H1 (cell line): ENCODE data around the gene TCF20. TPM values are rescaled to one million over a fixed set of nuclear protein-coding genes. Genes with fewer than 3 reads are reported as not detected.
A peak's percentile ranks its signal among the peaks of the same experiment; 100 is the strongest.

ENCODE experiments used
- CTCF ChIA-PET: fragments of 300-600 bp; sonication (Branson Sonifier 250); formaldehyde crosslinking; loops from one replicate; lab custom pipeline; 2021; ENCODE audit not compliant: partially characterized antibody; lab: Charles Lee
- POLR2A ChIA-PET: fragments of 300-600 bp; sonication (Branson Sonifier 250); formaldehyde crosslinking; loops from one replicate; lab custom pipeline; 2021; ENCODE audit warnings: inconsistent platforms; ENCODE audit not compliant: partially characterized antibody; lab: Charles Lee
- DNase-seq, 2 experiments: peaks; one replicate each; pipeline versions ENCODE4 v3.0.0 to v3.0.0-alpha.2; 2010 to 2022; ENCODE audit warnings: low spot score in 2 of 2, low read depth in 1 of 2, mixed read lengths in 1 of 2
- FAIRE-seq: peaks from 2 replicates; lab custom pipeline; 2011; peaks lifted over from hg19 to GRCh38; lab: Jason Lieb, UNC
- H2AFZ ChIP-seq: 2 replicates; pipeline ENCODE4 v1.8.1; 2012; ENCODE audit warnings: low read length, inconsistent platforms
- H2AK5ac ChIP-seq: 2 replicates; pipeline ENCODE4 v1.6.1; 2013; ENCODE audit warnings: low read depth, low read length
- H2BK120ac ChIP-seq: replicated peaks from 2 replicates; pipeline ENCODE3; 2013; ENCODE audit warnings: low read depth, low read length, inconsistent platforms
- H2BK12ac ChIP-seq: 2 replicates; pipeline ENCODE4 v1.6.1; 2013; ENCODE audit warnings: low read depth, low read length
- H2BK15ac ChIP-seq: 2 replicates; pipeline ENCODE4 v1.6.1; 2013; ENCODE audit warnings: low read length
- H2BK20ac ChIP-seq: 2 replicates; pipeline ENCODE4 v1.6.1; 2013; ENCODE audit warnings: low read length
- H2BK5ac ChIP-seq: 2 replicates; pipeline ENCODE4 v1.6.1; 2013; ENCODE audit warnings: low read depth, low read length
- H3K14ac ChIP-seq: 2 replicates; pipeline ENCODE4 v1.6.1; 2013; ENCODE audit warnings: inconsistent platforms; ENCODE audit not compliant: insufficient read length
- H3K18ac ChIP-seq: 2 replicates; pipeline ENCODE4 v1.6.1; 2013; ENCODE audit warnings: low read length; ENCODE audit errors: extremely low read depth
- H3K23ac ChIP-seq: 2 replicates; pipeline ENCODE4 v1.6.1; 2013; ENCODE audit warnings: inconsistent platforms; ENCODE audit not compliant: insufficient read length
- H3K23me2 ChIP-seq: 2 replicates; pipeline ENCODE4 v1.6.1; 2013; ENCODE audit warnings: low read depth, low read length
- H3K27ac ChIP-seq: 2 replicates; pipeline ENCODE4 v1.6.1; 2011; ENCODE audit warnings: low read depth, low read length, inconsistent platforms
- H3K27me3 ChIP-seq, 4 experiments: replicated peaks in 1 of 4; 1 replicate in 1 of 4; 2 replicates in 3 of 4; pipeline versions ENCODE4 v1.6.1 to v1.8.1; 2011 to 2013; ENCODE audit warnings: low read length in 3 of 4, mild to moderate bottlenecking in 3 of 4, inconsistent platforms in 2 of 4, mixed read lengths in 2 of 4, moderate library complexity in 1 of 4; ENCODE audit not compliant: control insufficient read depth in 3 of 4, insufficient read depth in 3 of 4; ENCODE audit errors: extremely low read depth in 1 of 4
- H3K36me3 ChIP-seq, 4 experiments: 2 replicates each; pipeline versions ENCODE4 v1.6.1 to v1.8.1; 2011 to 2013; ENCODE audit warnings: mild to moderate bottlenecking in 4 of 4, low read length in 3 of 4, moderate library complexity in 2 of 4, control low read depth in 1 of 4, inconsistent platforms in 1 of 4; ENCODE audit not compliant: insufficient read depth in 4 of 4, control insufficient read depth in 2 of 4
- H3K4ac ChIP-seq: replicated peaks from 2 replicates; pipeline ENCODE3; 2013; ENCODE audit warnings: low read length, low read depth, mixed read lengths, inconsistent platforms; ENCODE audit not compliant: insufficient read length
- H3K4me1 ChIP-seq, 4 experiments: replicated peaks in 1 of 4; 1 replicate in 1 of 4; 2 replicates in 3 of 4; pipeline versions ENCODE4 v1.6.1 to v1.8.1; 2011 to 2013; ENCODE audit warnings: low read length in 3 of 4, inconsistent platforms in 2 of 4, mixed read lengths in 1 of 4; ENCODE audit not compliant: insufficient read depth in 4 of 4, control insufficient read depth in 3 of 4
- H3K4me2 ChIP-seq, 2 experiments: 2 replicates each; pipeline versions ENCODE4 v1.6.1 to v1.8.1; 2011 to 2013; ENCODE audit warnings: low read depth in 2 of 2, low read length in 2 of 2, control low read depth in 1 of 2, inconsistent platforms in 1 of 2, mild to moderate bottlenecking in 1 of 2; ENCODE audit not compliant: insufficient read depth in 1 of 2
- H3K4me3 ChIP-seq, 4 experiments: fragments of 200-600, 300-600 bp in 1 of 4; sonication (generic), shearing (Covaris generic), sonication (Bioruptor Twin) in 1 of 4; 2 replicates each; pipeline versions ENCODE4 v1.5.1 to v1.8.1; 2011 to 2016; ENCODE audit warnings: low read length in 4 of 4, low read depth in 3 of 4, control low read depth in 2 of 4, inconsistent platforms in 2 of 4, mild to moderate bottlenecking in 2 of 4, mixed read lengths in 1 of 4, moderate library complexity in 1 of 4; ENCODE audit not compliant: insufficient read depth in 2 of 4; ENCODE audit errors: extremely low read depth in 1 of 4
- H3K56ac ChIP-seq: replicated peaks from 2 replicates; pipeline ENCODE3; 2013; ENCODE audit warnings: low read depth, mild to moderate bottlenecking, mixed read lengths, low read length, inconsistent platforms; ENCODE audit not compliant: insufficient read length
- H3K79me1 ChIP-seq: 2 replicates; pipeline ENCODE4 v1.6.1; 2013; ENCODE audit warnings: low read depth, low read length, control low read depth
- H3K79me2 ChIP-seq, 2 experiments: 2 replicates each; pipeline versions ENCODE4 v1.6.1 to v1.8.1; 2012 to 2013; ENCODE audit warnings: low read length in 2 of 2, mild to moderate bottlenecking in 2 of 2, inconsistent platforms in 1 of 2; ENCODE audit not compliant: insufficient read depth in 2 of 2, control insufficient read depth in 1 of 2
- H3K9ac ChIP-seq, 4 experiments: replicated peaks in 1 of 4; 1 replicate in 1 of 4; 2 replicates in 3 of 4; pipeline versions ENCODE4 v1.6.1 to v1.8.1; 2011 to 2013; ENCODE audit warnings: low read depth in 3 of 4, low read length in 3 of 4, control low read depth in 2 of 4, mild to moderate bottlenecking in 2 of 4, moderate library complexity in 2 of 4, inconsistent platforms in 1 of 4; ENCODE audit errors: extremely low read depth in 1 of 4
- H3K9me3 ChIP-seq, 2 experiments: 2 replicates each; pipeline versions ENCODE4 v1.6.1 to v1.8.1; 2012 to 2013; ENCODE audit warnings: mild to moderate bottlenecking in 2 of 2, moderate library complexity in 2 of 2, control low read depth in 1 of 2, inconsistent platforms in 1 of 2, low read depth in 1 of 2, low read length in 1 of 2, mixed read lengths in 1 of 2; ENCODE audit not compliant: insufficient read depth in 2 of 2
- H4K20me1 ChIP-seq, 2 experiments: replicated peaks in 1 of 2; 2 replicates each; pipeline versions ENCODE3 to v1.8.1; 2011 to 2013; ENCODE audit warnings: inconsistent platforms in 2 of 2, low read length in 2 of 2, mild to moderate bottlenecking in 1 of 2; ENCODE audit not compliant: insufficient read depth in 2 of 2, control insufficient read depth in 1 of 2
- H4K5ac ChIP-seq: 2 replicates; pipeline ENCODE4 v1.6.1; 2013; ENCODE audit warnings: low read length, low read depth, mixed read lengths, inconsistent platforms; ENCODE audit not compliant: insufficient read length
- H4K8ac ChIP-seq: 2 replicates; pipeline ENCODE4 v1.8.0; 2013; ENCODE audit warnings: mild to moderate bottlenecking, moderate library complexity, low read length, inconsistent platforms; ENCODE audit not compliant: insufficient read depth; ENCODE audit errors: extremely low read depth
- H4K91ac ChIP-seq: replicated peaks from 2 replicates; pipeline ENCODE3; 2013; ENCODE audit warnings: low read length, mixed read lengths, inconsistent platforms; ENCODE audit not compliant: insufficient read length
- BRCA1 ChIP-seq: IDR thresholded peaks from 2 replicates; pipeline ENCODE4 v1.6.1; 2012; ENCODE audit warnings: low read depth, low read length, improper control_type of control experiment
- CREB1 ChIP-seq: IDR thresholded peaks from 2 replicates; pipeline ENCODE4 v1.6.1; 2012; ENCODE audit warnings: inconsistent platforms
- HDAC2 ChIP-seq, 2 experiments: fragments of 300-600 bp in 1 of 2; sonication (generic) in 1 of 2; IDR thresholded peaks; 2 replicates each; pipeline ENCODE4 v1.6.1; 2011 to 2012; ENCODE audit warnings: low read depth in 2 of 2, low read length in 2 of 2, mild to moderate bottlenecking in 2 of 2, moderate library complexity in 2 of 2, borderline replicate concordance in 1 of 2, inconsistent platforms in 1 of 2
- HDAC6 ChIP-seq: IDR thresholded peaks from one replicate; pipeline ENCODE4 v1.7.1; 2012; ENCODE audit warnings: low read depth, mild to moderate bottlenecking, inconsistent platforms, low read length, moderate library complexity
- MAX ChIP-seq: IDR thresholded peaks from 2 replicates; pipeline ENCODE4 v1.6.1; 2012; ENCODE audit warnings: inconsistent platforms
- NRF1 ChIP-seq: IDR thresholded peaks from 2 replicates; pipeline ENCODE4 v1.6.1; 2011; ENCODE audit warnings: mild to moderate bottlenecking, low read depth, low read length, improper control_type of control experiment
- POLR2A ChIP-seq, 2 experiments: IDR thresholded peaks; 1 replicate in 1 of 2; 2 replicates in 1 of 2; pipeline ENCODE4 v1.6.1; 2011; ENCODE audit warnings: low read depth in 2 of 2, low read length in 2 of 2, mild to moderate bottlenecking in 2 of 2; ENCODE audit errors: control extremely low read depth in 1 of 2
- POLR2AphosphoS5 ChIP-seq: IDR thresholded peaks from 2 replicates; pipeline ENCODE4 v1.6.1; 2011; ENCODE audit warnings: low read depth, low read length
- RBBP5 ChIP-seq: IDR thresholded peaks from 2 replicates; pipeline ENCODE4 v1.7.1; 2012; ENCODE audit warnings: low read depth, mild to moderate bottlenecking, inconsistent platforms, low read length, moderate library complexity, borderline replicate concordance
- TAF1 ChIP-seq: IDR thresholded peaks from 2 replicates; pipeline ENCODE4 v1.6.1; 2011; ENCODE audit warnings: mild to moderate bottlenecking, low read depth, low read length
- TAF7 ChIP-seq: optimal IDR thresholded peaks from 2 replicates; pipeline ENCODE3; 2011; ENCODE audit warnings: low read depth, mild to moderate bottlenecking, inconsistent platforms, low read length, moderate library complexity, borderline replicate concordance
- WGBS, 2 experiments: shearing (Covaris generic) in 1 of 2; methylation state at CpG; one replicate each; pipeline versions ENCODE4 v1.1.6 to v1.1.7; 2013 to 2015; ENCODE audit warnings: low lambda C conversion rate in 2 of 2, mixed read lengths in 2 of 2, inconsistent platforms in 1 of 2, low coverage in 1 of 2, missing lambda C conversion rate in 1 of 2; ENCODE audit not compliant: insufficient replicate concordance in 2 of 2, insufficient coverage in 1 of 2, insufficient read length in 1 of 2; ENCODE audit errors: extremely low coverage in 1 of 2, missing lambda C conversion rate in 1 of 2; 5-methylcytosine and 5-hydroxymethylcytosine counted together
- polyA plus RNA-seq, 7 experiments: library from polyadenylated mRNA; depleted of rRNA in 3 of 7; stranded (reverse) in 5 of 7; unstranded in 2 of 7; fragments of >200 nt in 5 of 7; fragments of 200-250 nt in 2 of 7; gene quantifications; 1 replicate in 5 of 7; 2 replicates in 1 of 7; 4 replicates in 1 of 7; pipeline versions ENCODE4 v1.2.1 to v1.2.3, GENCODE V29; 2011 to 2013; ENCODE audit warnings: missing spikeins in 2 of 7, mixed read lengths in 2 of 7
- total RNA-seq: library from RNA; stranded (reverse); fragmentation: NEBNext Ultra II Directional; extraction: Animal tissue kit (Norgen Biotek cat#: 25700); gene quantifications from 2 replicates; pipeline ENCODE4 v1.2.1, GENCODE V29; 2021

TCF20 gene
- total and polyA plus RNA-seq, 2 of the 8 experiments (the other 6 are each of a cell fraction or from before 2014, with no cell fraction given), result 22.0 to 79.8 TPM

DNA sequence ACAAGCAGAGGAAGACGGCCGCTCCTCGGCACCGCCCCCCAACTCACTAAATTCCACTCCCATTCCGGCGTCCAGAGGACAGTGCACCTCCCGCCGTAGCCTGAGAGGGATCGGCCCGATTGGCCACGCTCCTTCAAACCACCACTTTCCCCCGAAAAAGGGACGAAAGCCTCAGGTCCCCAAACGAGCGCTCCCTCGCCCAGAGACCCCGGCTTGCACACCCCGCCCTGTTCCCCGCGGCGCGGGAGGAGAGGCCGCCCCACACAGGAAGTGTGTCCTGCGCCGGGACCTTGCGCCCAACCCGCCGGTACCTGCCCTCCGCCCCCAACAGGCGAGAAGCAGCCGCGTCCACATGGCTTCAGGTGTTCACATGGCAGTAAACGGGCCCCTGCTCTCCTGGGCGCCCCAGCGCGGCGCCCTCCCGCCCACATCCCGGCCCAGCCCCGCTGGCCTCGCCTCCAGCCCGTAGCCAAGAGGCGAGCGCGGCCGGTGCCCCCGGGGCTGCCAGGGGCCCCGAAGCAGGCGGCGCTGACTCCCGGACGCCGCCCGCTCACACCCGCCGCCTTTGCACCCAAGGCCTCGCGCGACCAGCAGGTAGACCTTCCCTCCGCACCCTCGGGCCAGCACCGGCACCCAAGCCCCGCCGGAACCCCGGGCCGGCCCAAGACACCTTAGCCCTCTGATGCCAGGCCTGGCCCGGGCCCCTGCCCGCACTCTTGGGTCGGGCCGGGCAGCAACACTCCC lies 849 bp downstream of the TCF20 start:
- H3K79me1 ChIP-seq, result peaks cover 5% of the 10 kb centered on the region
- peaks cover 24 to 33% of the 10 kb centered on the region in 2 experiments for H4K20me1 ChIP-seq
- peaks cover 10 to 19% (median 17%) of the 10 kb centered on the region in 4 experiments for H3K4me1 ChIP-seq
- ChIA-PET CTCF (interaction anchor here (0.6 to 0.7 kb wide), 2 partner anchors 78 to 175 kb away, joined by 3 to 5 read pairs; no protein-coding TSS in a partner anchor), POLR2A (interaction anchor here (0.9 to 1.2 kb wide), 3 partner anchors 10 to 34 kb away, joined by 3 to 4 read pairs (median 3); no protein-coding TSS in a partner anchor)
- no peak overlapping the region for H2BK20ac ChIP-seq
- H2BK12ac ChIP-seq, result no peak overlapping the region
- DNase-seq (peak in 1 of 2 experiments; percentile 84), FAIRE-seq (no peak)
- H3K23me2 ChIP-seq, result peaks cover 4% of the 10 kb centered on the region; the same call in 1 of the 2 replicates
- H3K36me3 ChIP-seq, result no peaks in the 10 kb centered on the region
- H3K23ac ChIP-seq, result no peak overlapping the region
- H3K56ac ChIP-seq, result peak overlapping the region; percentile 10
- no peak overlapping the region for H2BK120ac ChIP-seq
- H3K4ac ChIP-seq, result no peak overlapping the region
- peaks cover 0 to 8% (median 4%) of the 10 kb centered on the region in 4 experiments; a peak in 4 of 7 replicates for H3K27me3 ChIP-seq
- H3K27ac ChIP-seq, result peak overlapping the region; percentile 72; the same call in 1 of the 2 replicates
- peaks cover 27 to 48% of the 10 kb centered on the region in 2 experiments for H3K79me2 ChIP-seq
- peak overlapping the region; percentile 93; the same call in 1 of the 2 replicates for H4K8ac ChIP-seq
- H2AFZ ChIP-seq, result no peak overlapping the region
- no peak overlapping the region for H2BK15ac ChIP-seq
- no peaks in the 10 kb centered on the region for H3K9me3 ChIP-seq
- H3K4me3 ChIP-seq, result peak overlapping the region; percentile 77 to 86 (median 83)
- 0% methylated on average over 32 of the region's 70 CpGs; no CpG with 5 or more reads in 1 of the 2 experiments for WGBS, 2 experiments
- H2AK5ac ChIP-seq, result no peak overlapping the region
- peak overlapping the region; percentile 66; the same call in 1 of the 2 replicates for H3K18ac ChIP-seq
- peak overlapping the region; percentile 77; the same call in 1 of the 2 replicates for H2BK5ac ChIP-seq
- H4K91ac ChIP-seq, result no peak overlapping the region
- H3K4me2 ChIP-seq, result peak overlapping the region; percentile 80 to 81
- peak overlapping the region; percentile 39 for H4K5ac ChIP-seq
- no peak overlapping the region for H3K14ac ChIP-seq
- H3K9ac ChIP-seq, result peak overlapping the region; percentile 58 to 87 (median 72)
- peak; percentile 42 for TF ChIP-seq TAF1
- peak in 1 of 2 experiments; percentile 50; a peak in 1 of 3 replicates for TF ChIP-seq POLR2A (IDR thresholded peaks at IDR 0.05; ENCODE audit: control extremely low read depth in 1 of 2, low read depth in 2 of 2, low read length in 2 of 2)
- TF ChIP-seq HDAC2 (IDR thresholded peaks at IDR 0.05; ENCODE audit: borderline replicate concordance in 1 of 2, low read depth in 2 of 2, low read length in 2 of 2), result peak in 1 of 2 experiments; percentile 81; a peak in 1 of 4 replicates
- TF ChIP-seq BRCA1, result no peak
- peak; percentile 95 for TF ChIP-seq MAX
- TF ChIP-seq HDAC6, result no peak
- peak; percentile 1 for TF ChIP-seq TAF7
- TF ChIP-seq NRF1, result 0 out of 2 replicates have a peak, but pooled peaks have one; percentile 7
- peak; percentile 81 for TF ChIP-seq RBBP5
- TF ChIP-seq CREB1, result peak; percentile 34; the same call in 1 of the 2 replicates
- TF ChIP-seq POLR2AphosphoS5, result peak; percentile 54; the same call in 1 of the 2 replicates
